Activated CD4-positive, alpha-beta T cell treated with anti-CD3 and anti-CD28 coated beads, Interleukin-2, amount 50 U/mL, for 24 hours (primary cell): ENCODE measurements around the gene NLRC5.
"Not testable (repeated sequence)": the region's sequence is repeated elsewhere in the genome, so short reads cannot be mapped to it uniquely, and the experiment has no call there.

Experiments used
- DNase-seq, 2 donors: peaks; one replicate each; pipeline ENCODE4 v3.0.0-alpha.2; 2020; ENCODE audit warnings: low read depth in 1 of 2, low spot score in 1 of 2

The NLRC5 gene

GRCh38 chr16:57098188-57098841 is 109.0 kb downstream of the NLRC5 start:
- no peak for DNase-seq

- not testable (repeated sequence) for DNase-seq
These were observed 110.6 kb downstream of the NLRC5 start for GRCh38 chr16:57099965-57100364.

- no peak for DNase-seq
These were observed 111.1 kb downstream of the NLRC5 start for GRCh38 chr16:57100445-57100844.

GRCh38 chr16:57102888-57103851 is 113.8 kb downstream of the NLRC5 start:
- no peak for DNase-seq

- no peak for DNase-seq
These were observed 115.3 kb downstream of the NLRC5 start for GRCh38 chr16:57104706-57105105.

- no peak for DNase-seq
These were observed 115.8 kb downstream of the NLRC5 start for GRCh38 chr16:57105184-57105583.

GRCh38 chr16:57106767-57107166 is 117.4 kb downstream of the NLRC5 start:
- no peak for DNase-seq

GRCh38 chr16:57107321-57107922 is 118.1 kb downstream of the NLRC5 start:
- DNase-seq = no peak

GRCh38 chr16:57108432-57108831 is 119.1 kb downstream of the NLRC5 start:
- DNase-seq = no peak

GRCh38 chr16:57109259-57110105 is 120.1 kb downstream of the NLRC5 start:
- not testable (repeated sequence) for DNase-seq

- no peak for DNase-seq
These were observed 121.6 kb downstream of the NLRC5 start for GRCh38 chr16:57110937-57111336.

- DNase-seq = no peak
These were observed 122.1 kb downstream of the NLRC5 start for GRCh38 chr16:57111420-57111819.

- DNase-seq = no peak
These were observed 123.2 kb downstream of the NLRC5 start for GRCh38 chr16:57112403-57113041.

- DNase-seq = no peak
These were observed 123.7 kb downstream of the NLRC5 start for GRCh38 chr16:57113042-57113453.

GRCh38 chr16:57113664-57114063 is 124.3 kb downstream of the NLRC5 start:
- DNase-seq = no peak

GRCh38 chr16:57115168-57115513 is 125.8 kb downstream of the NLRC5 start:
- no peak for DNase-seq

GRCh38 chr16:57115514-57116182 is 126.3 kb downstream of the NLRC5 start:
- no peak for DNase-seq

GRCh38 chr16:57118461-57119084 is 129.2 kb downstream of the NLRC5 start:
- DNase-seq = no peak

GRCh38 chr16:57123216-57123973 is 134.0 kb downstream of the NLRC5 start:
- DNase-seq = no peak
